MG63 (cell line): Measurements from ENCODE around the gene RTL10. TPM values are rescaled to one million over a fixed set of nuclear protein-coding genes. Genes with fewer than 3 reads are reported as not detected.

ENCODE experiments used
- DNase-seq: peaks from one replicate; pipeline ENCODE4 v3.0.0-alpha.2; 2020
- H3K27me3 ChIP-seq: fragments of 250-450 bp; sonication (Bioruptor Pico); 2 replicates; pipeline ENCODE4 v1.5.1; 2020; ENCODE audit warnings: mild to moderate bottlenecking, moderate library complexity
- H3K36me3 ChIP-seq: fragments of 250-450 bp; sonication (Bioruptor Pico); 2 replicates; pipeline ENCODE4 v1.5.1; 2020; ENCODE audit warnings: mild to moderate bottlenecking, moderate library complexity
- H3K4me3 ChIP-seq: fragments of 250-450 bp; sonication (Bioruptor Pico); 2 replicates; pipeline ENCODE4 v1.5.1; 2020; ENCODE audit warnings: mild to moderate bottlenecking, moderate library complexity
- H3K9me3 ChIP-seq: fragments of 250-450 bp; sonication (Bioruptor Pico); 2 replicates; pipeline ENCODE4 v1.5.1; 2020; ENCODE audit warnings: mild to moderate bottlenecking, moderate library complexity
- total RNA-seq: library from RNA; depleted of rRNA; stranded (reverse); fragments of >200 nt; shearing (Covaris generic); gene quantifications from 2 replicates; pipeline ENCODE4 v1.2.3, GENCODE V29; 2014; ENCODE audit warnings: low replicate concordance

Gene RTL10
- total RNA-seq, 1 experiment from 2014 or later = 7.2 TPM

DNA sequence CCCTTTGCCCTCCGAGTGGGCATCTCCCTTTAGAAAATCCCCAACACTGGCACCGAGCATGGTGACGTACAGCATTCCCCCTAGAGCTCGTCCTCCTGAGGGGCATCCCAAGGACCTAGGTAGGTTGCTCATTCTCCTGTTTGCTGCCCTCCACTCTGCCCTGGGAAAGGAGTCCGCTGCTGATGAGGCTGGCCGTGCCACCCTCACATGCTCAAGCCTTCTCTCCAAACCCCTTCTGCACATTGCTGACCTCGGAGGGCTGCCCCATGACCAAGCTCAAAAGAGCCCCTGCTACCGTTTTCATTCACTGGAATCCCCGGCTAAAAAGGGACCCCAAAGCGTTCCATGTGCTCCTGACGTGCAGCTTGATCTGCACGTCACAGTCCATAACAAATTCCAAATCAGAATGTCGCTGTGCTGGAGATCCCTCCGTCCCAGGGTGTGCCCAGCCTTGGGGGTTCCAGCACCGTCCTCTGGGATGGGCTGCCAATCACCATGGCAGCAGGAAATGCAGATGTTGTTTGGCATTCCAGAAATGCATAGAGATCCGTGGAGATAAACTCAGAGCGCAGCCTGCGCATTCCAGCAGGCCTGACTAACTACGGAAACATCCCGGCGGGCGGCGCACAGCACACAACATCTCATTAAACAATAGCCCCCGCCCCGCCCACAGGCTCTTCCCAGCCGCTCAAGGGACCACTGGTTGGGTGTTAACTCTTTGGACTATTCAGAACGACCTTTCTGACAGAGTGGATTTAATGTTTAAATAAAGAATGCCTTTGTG, 26.3 kb upstream of the RTL10 start:
- Histone ChIP-seq H3K36me3 (peaks cover 28% of the 10 kb centered on the region), H3K4me3 (peak overlapping the region; percentile 35), H3K27me3 (no peaks in the 10 kb centered on the region), H3K9me3 (no peaks in the 10 kb centered on the region)
- peak; percentile 98 for DNase-seq

DNA sequence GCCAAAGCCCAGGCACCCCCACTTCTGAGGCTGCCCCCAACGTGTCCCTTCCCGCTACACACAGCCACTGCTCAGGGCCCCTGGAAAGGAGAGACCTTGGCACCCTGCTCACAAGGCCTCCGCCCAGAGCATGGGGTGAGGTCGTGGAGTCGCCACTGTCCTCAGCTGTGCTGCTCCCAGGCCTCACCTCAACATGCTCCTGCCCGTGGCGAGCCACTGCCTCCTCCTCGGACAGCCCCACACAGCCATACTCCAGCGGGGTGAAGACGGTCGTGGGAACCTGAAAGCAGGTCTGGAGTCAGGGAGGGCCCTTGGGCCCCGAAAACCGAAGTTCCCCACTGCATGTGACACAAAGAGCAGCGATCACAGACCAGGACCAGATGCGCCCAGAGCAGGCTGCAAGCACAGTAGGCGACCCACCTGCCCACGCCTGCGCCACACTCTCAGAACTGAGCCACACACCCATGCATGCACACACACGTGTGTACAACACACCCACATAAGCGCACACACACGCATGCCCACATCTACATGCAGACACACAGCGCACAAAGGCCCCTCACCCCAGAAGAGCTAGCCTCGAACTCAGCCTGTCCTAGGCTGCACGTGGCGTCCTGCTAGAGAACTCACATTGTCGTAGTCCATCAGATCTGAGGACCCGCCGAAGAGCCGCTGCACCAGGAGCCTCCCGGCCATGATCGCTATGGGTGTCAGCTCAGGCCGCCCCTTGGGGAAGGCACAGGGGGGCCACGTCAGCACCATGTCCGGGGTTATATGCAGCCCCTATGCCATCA, 25.5 kb upstream of the RTL10 start:
- Histone ChIP-seq H3K9me3 (no peaks in the 10 kb centered on the region), H3K27me3 (no peaks in the 10 kb centered on the region), H3K4me3 (peak overlapping the region; percentile 35), H3K36me3 (peaks cover 30% of the 10 kb centered on the region)
- no peak for DNase-seq

DNA sequence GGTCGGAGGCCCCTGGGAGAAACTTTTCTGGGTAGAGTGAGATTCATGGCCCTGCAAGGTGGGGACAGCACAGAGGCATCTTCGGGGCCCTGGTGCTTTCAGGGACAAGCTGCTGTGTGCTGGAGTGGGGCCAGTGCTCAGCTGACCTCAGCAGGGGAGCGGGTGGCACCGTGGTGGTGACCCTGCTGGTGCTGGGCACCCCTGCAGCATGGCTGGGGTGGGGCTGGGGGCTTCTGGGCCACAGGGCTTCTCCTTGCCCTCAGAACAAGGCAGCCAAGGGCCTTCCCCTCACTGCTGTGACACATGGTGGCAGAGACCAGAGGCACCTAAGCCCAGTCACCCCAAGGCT, 24.9 kb upstream of the RTL10 start:
- no peak for DNase-seq
- H3K9me3 ChIP-seq = no peaks in the 10 kb centered on the region
- H3K4me3 ChIP-seq = peak overlapping the region; percentile 35
- H3K36me3 ChIP-seq = peaks cover 30% of the 10 kb centered on the region
- H3K27me3 ChIP-seq = no peaks in the 10 kb centered on the region

DNA sequence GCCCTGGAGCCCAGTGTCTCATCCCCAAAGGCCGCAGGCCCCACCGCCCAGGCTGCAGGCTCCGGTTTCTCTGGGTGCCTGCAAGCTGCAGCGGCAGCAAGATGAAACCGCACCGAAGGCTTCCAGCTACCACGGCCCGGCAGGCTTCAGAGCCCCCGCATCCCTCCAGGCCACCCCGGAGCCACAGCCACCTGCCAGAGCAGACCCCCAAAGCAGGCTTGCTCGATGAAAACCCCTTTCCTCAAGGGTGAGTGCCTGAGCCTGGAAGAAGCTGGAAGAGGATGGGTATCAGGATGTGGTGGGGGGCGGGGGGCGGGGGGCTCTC, 24.5 kb upstream of the RTL10 start:
- H3K9me3 ChIP-seq = no peaks in the 10 kb centered on the region
- no peak overlapping the region for H3K4me3 ChIP-seq
- H3K36me3 ChIP-seq = peaks cover 30% of the 10 kb centered on the region
- H3K27me3 ChIP-seq = no peaks in the 10 kb centered on the region
- DNase-seq = no peak

DNA sequence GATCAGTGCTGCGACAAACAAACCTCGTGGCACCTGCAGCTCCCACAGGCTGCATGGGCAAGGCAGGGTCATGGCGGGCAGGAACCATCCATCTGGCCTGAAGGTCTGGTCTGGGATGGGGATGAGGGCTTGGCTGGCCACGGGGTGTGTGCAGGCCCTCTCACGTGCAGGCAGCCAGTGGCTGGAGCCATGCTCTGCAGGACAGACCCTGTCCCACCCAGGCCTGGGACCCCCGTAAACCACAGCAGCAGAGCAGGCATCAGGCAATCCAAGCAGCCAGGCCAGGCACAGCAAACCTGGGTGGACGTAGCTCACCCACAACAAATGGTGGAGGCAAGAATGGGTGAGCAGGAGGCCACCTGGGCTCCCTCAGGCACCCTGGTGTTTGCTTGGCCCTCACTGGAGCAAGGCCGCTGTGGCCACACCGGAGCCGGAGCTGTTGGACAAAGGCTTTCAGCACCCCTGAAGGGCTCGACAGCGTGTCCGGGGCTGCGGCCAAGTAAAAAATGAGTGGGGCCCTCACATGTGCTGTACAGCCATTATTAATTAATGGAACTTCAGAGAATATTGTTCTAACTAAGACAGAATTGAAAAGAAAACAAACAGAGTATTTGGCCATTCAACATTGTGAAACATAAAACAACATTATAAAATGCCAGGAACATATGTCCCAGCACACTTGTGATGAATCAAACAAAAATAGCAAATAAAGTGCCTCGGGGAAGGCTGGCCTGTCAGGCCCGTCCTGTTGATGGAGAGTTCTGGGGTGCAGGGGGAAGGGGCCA, 24.0 kb upstream of the RTL10 start:
- no peak overlapping the region for H3K4me3 ChIP-seq
- no peak for DNase-seq
- no peaks in the 10 kb centered on the region for H3K9me3 ChIP-seq
- H3K27me3 ChIP-seq = no peaks in the 10 kb centered on the region
- H3K36me3 ChIP-seq = peaks cover 30% of the 10 kb centered on the region

DNA sequence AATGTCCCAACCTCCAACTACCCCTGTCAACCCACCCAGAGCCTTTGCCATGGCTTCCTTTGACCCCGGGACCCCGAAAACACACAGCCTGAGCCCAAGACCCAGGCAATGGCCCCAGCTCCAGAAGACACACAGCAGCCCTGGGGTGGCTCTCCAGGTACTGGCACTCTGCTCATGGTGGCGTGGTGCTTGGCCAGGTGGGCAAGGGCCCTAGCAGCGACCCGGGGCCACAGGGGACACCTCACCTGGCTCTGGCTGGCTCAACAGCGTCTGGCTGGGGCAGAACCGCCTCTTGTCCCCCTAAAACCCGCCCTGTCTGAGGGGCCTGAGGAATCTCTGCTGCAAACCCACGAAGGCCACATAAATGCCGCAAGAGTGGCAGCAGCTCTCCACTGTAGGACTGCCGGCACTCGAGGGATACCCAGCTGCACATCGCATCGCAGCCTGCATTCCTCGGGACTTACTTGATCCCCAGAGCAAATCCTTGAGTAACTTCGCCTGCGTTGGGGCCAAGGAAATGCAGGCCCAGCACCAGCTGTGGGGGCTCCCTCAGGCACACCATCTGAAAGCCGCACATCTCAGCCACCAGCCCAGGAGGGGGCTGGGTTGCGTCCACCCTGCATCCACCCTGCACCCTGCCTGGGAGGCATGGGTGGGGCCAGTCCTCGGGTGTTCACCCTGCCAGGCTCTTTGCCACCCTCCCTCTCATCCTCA, 23.1 kb upstream of the RTL10 start:
- H3K27me3 ChIP-seq = no peaks in the 10 kb centered on the region
- H3K4me3 ChIP-seq = no peak overlapping the region
- no peaks in the 10 kb centered on the region for H3K9me3 ChIP-seq
- H3K36me3 ChIP-seq = peaks cover 30% of the 10 kb centered on the region
- DNase-seq = no peak

DNA sequence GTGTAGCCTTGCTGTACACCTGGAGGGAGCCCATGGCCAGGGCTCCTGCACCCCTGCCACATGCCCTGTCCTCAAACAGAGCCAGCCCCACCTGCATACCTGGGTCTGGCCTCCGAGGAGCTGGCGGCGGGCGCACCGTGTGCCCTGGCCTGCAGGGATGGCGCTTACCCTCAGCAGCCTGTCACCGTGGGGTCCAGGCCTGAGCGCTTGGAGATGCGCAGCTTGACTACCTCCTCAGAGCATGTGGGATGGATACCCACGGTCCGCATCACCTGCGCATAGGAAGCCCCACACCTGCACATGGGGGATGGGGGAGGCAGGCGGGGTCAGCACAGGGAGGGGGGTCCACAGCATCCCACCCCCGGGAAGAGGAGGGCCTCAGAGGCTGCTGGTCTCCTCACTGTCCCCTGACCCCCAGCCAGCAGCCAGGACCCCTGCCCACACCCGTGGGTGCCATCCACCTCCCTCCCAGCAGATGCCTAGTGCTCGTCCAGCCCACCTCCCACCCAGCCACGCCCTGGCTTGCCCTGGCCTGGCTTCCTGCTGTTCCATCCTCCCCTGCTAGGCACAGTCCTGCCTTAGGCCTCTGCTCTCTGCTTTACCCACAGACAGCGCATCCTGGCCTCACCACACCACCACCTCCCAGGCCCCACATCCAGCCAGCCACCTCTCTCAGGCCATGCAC, 22.4 kb upstream of the RTL10 start:
- no peaks in the 10 kb centered on the region for H3K27me3 ChIP-seq
- DNase-seq = no peak
- H3K9me3 ChIP-seq = no peaks in the 10 kb centered on the region
- no peak overlapping the region for H3K4me3 ChIP-seq
- H3K36me3 ChIP-seq = peaks cover 30% of the 10 kb centered on the region

DNA sequence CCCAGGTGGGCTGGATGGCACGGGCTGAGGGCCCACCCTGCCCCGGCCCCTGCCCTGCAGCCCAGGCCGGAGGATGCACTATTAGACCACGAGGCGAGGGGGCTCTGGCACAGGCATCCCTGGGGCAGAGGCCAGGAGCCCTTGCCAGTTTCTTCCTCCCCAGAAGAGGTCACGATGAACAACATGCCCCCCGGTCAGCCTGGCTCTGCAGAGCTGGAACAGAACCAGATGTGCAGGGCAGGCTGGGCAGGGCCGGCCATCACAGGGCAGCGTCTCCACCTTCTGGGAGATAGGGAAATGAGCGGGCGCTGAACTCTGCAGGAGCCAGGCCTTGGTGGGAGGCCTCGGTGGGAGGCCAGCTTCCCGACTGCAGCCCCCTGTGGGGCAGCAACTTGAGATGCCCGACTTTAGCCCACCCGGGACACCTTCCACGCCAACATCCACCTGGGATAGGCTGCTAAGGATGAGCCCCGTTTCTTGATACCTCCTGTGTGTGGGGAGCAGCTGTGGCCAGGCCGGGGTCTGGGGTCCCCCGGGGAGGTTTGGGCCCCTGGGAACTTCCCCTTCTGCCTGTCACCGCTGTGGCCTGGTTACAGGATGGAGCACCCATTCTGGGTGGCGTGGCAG, 21.8 kb upstream of the RTL10 start:
- no peaks in the 10 kb centered on the region for H3K27me3 ChIP-seq
- H3K36me3 ChIP-seq = peaks cover 30% of the 10 kb centered on the region
- H3K9me3 ChIP-seq = no peaks in the 10 kb centered on the region
- no peak overlapping the region for H3K4me3 ChIP-seq
- no peak for DNase-seq

DNA sequence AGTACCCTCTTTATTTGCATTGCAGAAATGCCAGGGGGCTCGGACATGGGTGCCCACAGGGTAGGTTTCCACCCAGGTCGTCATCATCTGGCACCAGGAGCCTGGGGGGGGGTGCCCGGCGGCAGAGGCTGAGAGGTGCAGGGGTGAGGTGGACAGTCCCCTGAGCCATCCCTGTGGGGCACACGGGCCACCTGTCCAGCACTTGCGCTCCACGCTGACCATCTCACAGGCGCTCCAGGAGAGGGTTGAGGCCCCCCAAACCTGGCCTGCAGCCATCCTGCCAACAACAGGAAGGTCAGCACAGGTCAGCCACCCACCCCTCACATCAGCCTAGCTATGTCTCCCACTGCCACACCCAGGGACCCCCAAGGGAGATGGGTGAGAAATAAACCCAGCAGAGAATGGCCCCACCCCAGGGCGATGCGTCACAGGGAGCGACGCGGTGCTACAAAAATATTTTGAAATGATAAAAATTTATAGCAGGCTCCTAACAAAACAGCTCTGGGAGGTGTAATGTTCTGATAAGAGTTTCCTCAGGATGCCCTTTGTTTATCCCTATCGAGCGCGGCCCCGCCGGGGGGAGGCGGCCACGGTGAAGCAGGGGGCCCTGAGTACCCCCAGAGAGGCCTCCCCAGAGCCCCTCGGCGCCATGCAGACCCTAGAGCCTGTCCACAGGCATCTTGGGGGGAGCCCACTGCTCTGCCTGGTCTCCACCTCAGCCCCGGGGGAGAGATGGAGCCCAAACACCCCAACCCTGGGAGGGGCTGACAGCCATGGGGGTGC, 21.0 kb upstream of the RTL10 start:
- peaks cover 30% of the 10 kb centered on the region for H3K36me3 ChIP-seq
- H3K4me3 ChIP-seq = no peak overlapping the region
- no peaks in the 10 kb centered on the region for H3K9me3 ChIP-seq
- no peaks in the 10 kb centered on the region for H3K27me3 ChIP-seq
- no peak for DNase-seq

DNA sequence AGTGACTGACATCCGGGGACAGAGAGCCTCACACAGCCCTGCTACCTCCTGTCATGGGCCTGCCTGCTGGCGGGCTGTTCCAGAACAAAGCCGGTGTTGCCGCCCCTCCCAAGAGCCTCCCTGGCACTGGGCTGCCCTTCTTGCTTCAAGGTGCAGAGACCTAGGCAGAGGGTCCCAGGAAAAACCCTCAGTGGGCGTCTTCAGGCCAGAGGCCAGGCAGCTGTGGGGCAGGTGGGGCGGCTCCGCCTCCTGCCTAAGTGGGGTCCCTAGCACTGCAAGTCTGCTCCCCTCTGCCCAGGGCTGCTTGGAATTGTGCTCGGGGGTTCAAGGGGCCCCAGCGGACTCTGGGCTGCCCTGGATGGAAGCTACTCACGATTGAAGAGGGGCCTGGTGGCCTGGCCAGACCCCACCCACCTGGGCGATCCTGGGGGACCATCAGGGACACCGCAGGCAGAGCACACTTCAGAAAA, 20.4 kb upstream of the RTL10 start:
- Histone ChIP-seq H3K9me3 (no peaks in the 10 kb centered on the region), H3K36me3 (peaks cover 28% of the 10 kb centered on the region), H3K4me3 (no peak overlapping the region), H3K27me3 (no peaks in the 10 kb centered on the region)
- DNase-seq = no peak

DNA sequence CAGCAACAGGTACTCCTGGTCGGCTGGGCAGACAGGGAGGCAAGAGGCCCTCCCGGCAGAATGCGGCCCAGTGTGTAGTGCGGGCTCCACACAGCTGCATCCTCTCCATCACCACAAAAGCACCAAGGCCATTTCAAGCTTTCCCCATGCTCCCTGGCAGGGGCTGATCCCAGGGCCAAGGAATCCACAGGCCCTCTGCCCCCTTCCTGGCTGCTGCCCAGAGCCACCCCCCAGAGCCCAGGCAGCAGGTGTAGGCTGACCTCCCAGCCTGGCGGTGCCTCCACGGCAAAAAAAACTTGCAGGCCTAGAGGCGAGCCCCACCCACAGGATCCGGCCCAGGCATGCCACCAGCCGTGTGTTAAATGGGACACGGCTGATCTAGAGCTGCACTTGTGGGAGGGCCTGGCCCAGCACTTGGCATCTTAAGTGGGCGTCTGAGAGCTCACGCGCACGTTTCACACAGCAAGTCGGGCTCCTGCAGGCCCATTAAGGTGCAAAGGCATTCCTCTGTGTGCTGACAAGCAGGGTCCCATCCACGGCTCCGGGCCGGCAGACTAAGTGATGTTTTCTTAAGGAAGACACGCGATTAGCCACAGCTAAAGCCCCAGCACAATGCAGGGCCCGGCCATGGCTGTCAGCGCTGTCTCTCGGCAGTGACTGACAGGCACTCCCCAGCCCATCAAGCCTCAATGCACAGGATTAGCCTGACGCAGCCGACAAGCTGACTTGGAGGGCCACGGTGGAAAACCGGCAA, 19.8 kb upstream of the RTL10 start:
- Histone ChIP-seq H3K4me3 (no peak overlapping the region), H3K9me3 (no peaks in the 10 kb centered on the region), H3K27me3 (no peaks in the 10 kb centered on the region), H3K36me3 (peaks cover 24% of the 10 kb centered on the region)
- DNase-seq = no peak

DNA sequence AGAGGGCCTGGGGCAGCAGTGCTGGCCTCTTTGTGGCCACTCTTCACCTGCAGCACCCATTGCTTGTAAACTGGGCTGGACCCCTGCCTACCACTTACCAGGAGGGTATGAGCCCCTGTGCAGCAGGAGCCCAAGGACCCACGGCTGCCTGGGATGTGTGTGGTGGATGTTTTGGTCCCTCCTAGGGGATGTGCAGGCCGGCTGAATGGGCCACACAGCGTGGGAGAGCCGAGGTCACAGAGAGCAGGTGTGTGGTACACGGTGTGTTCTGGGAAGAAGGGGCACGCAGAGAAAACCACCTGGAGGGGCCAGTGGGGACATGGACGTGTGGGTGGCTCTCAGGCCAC, 19.3 kb upstream of the RTL10 start:
- H3K4me3 ChIP-seq = no peak overlapping the region
- no peaks in the 10 kb centered on the region for H3K27me3 ChIP-seq
- no peak for DNase-seq
- H3K36me3 ChIP-seq = peaks cover 21% of the 10 kb centered on the region
- H3K9me3 ChIP-seq = no peaks in the 10 kb centered on the region

DNA sequence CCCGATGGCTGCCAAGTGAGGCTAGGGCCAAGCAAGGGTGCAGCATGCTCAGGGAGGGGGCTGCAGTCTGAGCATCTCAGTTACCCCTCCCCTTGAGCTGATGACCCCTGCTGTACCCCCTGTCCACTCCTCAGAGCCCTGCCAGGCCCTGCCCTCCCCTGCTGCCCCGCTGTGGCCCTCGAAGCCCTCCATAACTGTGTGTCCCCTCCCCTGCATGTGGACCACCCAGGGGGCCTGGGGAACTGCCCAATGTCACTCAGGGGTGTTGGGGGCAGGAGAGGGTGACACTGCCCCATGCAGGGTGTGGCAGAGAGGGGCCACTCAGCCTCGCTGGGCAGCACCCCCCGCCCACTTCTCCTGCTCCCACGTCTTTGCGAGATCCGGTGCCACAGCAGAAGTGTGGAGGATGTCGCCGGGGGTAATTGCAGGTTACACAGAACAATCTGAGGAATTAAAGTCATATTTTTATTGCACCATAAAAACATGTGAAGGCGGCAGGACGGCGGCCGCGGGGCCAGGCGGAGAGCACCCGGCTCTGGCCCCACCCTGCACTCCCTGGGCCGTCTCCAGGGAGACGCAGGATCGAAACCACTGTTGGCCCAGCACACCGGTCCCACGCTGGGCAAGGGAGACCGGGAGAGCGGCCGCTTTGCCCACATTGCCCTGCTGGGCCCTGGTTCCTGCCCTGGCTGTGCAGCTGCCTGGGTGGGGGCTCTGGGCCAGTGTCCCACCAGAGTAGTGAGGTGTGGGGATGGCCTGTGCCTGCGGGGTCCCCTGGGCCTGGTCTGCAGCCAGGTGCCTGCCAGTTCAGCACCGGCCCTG, 18.7 kb upstream of the RTL10 start:
- no peaks in the 10 kb centered on the region for H3K27me3 ChIP-seq
- no peak overlapping the region for H3K4me3 ChIP-seq
- no peak for DNase-seq
- peaks cover 15% of the 10 kb centered on the region for H3K36me3 ChIP-seq
- H3K9me3 ChIP-seq = no peaks in the 10 kb centered on the region

DNA sequence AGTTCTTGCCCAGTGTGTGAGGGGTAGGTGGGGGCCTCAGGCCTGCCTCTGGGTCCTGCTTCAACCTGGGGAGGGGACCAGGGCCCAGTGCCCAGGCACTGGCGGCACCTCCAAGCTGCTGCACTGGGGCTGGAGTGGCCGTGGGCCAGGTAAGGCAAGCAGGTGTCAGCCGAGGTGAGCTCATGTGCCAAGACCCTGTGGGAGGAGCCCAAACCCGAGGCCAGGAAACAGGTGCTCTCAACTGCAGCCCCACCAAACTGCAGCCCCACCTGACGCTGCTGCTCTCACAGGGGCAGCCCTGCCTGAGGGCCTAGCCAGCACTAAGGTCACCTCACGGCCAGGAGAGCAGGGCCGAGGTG, 18.1 kb upstream of the RTL10 start:
- DNase-seq = no peak
- Histone ChIP-seq H3K4me3 (no peak overlapping the region), H3K27me3 (no peaks in the 10 kb centered on the region), H3K36me3 (peaks cover 10% of the 10 kb centered on the region), H3K9me3 (no peaks in the 10 kb centered on the region)
